ENCODE measurements around the gene OLFML2B.

Gene OLFML2B

DNA sequence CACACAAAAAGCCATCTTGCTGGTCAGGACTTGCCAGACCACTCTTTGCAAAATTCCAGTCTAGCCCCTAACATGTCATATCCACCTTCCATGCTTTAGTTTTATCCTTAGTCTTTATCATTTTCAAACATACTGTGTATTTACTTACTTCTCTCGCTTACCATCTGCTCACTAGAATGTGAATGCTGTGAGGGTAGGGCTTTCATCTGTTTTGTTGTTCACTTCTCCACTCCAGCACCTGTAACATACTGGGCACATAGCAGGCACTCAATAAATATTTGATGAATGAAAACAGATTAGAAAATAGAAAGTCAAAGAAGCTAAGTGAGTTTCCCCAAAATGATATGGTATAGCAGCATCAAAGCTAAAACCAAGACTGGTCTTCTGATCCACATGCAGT is 79.9 kb downstream of the OLFML2B start:
- no peak for DNase-seq

DNA sequence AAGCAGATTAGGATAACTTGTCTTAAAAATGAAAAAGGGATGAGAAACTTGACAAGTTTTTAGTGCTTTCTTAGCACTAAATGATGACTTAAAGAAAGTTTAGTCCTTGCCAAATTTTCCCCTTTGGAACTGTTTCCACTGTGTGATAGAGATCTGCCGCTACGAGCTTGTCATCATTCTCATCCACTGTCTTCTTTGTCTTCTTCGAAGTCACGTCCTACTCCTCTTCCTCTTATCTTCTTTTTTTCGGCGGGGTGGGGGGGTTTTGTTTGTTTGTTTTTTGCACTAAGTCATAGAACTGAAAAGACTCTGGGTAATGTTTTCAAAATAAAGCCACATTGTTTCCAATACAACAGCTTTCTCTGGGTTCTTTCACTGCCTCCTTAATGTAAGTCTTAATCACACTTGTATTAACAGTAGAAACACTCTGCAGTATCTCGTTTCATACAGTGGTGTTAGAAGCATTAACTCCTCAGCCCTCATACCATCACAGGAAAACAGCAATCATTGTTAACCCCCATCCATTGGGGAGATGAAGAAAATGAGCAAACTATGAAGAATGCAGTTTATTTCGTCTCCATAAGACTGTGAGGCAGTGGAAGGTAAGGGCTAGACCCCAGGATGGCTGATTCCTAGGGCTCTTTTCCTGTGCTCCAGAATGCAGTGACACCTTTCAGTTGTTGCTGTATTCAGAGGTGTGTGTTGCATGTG is 81.8 kb downstream of the OLFML2B start:
- DNase-seq = no peak

DNA sequence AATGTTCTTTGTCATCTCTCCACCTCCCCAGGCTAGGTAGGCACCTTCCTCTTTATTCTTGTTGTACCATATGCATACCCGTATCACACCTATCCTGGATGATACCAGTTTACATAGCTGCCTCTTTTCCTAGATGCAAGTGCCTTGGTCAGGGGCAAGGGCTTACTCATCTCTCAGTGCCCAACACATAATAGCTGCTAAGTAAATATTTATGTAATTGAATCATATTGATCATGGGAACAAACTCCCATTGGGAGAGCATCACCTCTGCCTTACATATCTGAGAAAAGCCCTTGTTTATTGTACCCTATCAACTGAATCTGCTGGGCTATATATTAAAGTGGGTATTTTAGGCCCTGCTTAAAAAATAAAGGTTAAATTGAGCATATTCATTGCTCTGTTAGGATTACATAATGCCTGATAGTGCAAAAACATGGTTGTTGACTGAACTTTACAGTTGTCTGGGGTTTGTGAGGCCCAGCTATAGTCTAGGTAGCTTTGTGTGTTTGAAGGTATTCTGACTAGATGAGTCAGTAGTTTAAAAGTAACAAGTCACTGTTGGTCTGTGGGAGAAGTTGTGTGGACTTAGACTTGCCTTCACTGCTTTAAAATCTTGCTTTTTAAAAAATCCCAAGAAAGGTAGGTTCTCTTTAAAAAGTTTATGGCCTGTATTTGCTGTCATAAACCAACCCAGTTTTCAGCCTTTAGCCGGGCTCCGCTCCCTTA is 82.6 kb downstream of the OLFML2B start:
- no peak for DNase-seq

DNA sequence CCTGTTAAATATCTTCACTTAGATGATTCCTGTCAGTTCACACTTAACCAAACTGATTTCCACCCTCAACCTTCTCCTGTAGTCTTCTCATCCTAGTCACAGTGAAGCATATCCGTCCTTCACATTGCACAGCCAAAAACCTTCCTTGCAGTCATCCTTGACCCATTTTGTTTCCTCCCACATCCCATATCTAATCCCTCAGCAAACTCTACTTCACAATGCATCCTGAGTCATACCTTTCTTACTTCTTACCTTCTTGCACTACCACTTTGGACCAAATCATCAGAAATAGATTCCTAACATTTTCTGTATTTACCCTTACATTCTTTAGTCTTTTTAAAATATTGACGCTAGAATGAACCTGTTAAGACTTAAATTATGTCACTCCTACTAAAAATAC is 86.9 kb downstream of the OLFML2B start:
- DNase-seq = no peak

DNA sequence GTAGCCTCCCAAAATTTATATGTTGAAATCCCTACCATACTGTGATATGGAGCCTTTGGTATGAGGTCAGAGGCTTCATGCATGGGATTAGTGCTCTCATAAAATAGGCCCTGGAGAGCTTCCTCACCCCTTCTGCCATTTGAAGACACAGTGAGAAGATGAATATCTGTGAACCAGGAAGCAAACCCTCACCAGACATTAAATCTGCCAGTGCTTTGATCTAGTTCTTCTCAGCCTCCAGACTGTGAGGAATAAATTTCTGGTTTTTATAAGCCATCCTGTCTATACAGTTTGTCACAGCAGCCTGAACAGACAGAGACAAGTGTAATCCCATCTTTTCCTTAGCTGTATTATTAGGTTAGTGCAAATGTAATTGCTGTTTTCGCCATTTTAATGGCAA is 88.4 kb downstream of the OLFML2B start:
- DNase-seq = no peak

DNA sequence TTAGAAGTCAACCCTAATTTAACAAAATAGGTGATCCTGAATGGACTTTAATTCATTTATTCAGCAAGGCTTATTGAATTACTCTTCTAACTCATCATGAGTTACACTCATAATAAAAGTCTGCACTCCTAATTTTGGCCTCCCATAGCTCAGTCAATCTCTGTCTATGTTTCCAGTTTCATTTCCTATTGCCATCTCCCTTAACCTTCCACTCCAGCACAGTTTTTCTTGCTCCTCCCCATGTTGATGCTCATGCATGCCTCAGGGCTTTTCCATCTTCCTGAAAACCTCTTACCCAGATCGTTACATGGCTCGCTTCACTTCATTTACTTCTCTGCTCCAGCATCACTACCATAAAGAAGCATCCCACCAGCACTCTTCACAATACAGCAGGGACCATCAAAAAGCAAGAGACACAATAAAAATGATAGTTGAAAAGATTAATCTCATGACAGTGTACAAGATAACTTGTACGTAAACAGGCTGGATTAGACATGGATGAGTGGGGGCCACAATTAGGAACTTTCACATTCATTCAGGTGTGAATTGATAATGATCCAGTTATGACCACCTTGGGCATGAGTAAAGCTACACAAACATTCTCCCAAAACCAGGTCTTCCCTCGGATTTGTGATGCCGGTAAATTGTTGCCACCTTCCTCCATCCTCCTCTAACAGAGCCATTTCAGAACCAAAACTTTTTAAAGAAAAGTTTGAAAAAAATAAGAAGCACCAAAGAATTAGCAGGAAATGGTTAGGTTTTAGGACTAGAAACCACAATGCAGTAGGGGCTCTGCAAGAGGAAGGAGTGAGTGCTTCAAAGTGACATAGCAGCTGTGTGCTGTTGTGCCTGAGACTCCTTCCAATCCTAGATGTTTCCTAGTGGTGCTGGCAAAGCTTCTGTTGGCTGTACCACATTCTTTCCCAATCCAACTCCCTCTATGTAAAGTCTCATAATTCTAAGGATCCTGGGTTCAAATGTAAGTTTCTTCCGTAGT is 89.8 kb downstream of the OLFML2B start:
- DNase-seq = no peak
